K562 (cell line): Measurements from ENCODE around the gene GALNT9. TPM values are rescaled to one million over a fixed set of nuclear protein-coding genes. Genes with fewer than 3 reads are reported as not detected.

Experiments used
- ATAC-seq: fragments of 200-7000 bp; cut with Tn5 transposase; 3 replicates; pipeline ENCODE4 v1.9.1; 2020; ENCODE audit warnings: moderate library complexity
- BruUV-seq: library from RNA; stranded (reverse); fragments of 400-500 nt; replicated peaks from 2 replicates; lab custom pipeline; 2021; lab: Mats Ljungman, UMichigan
- CTCF ChIA-PET: fragments of 300-600 bp; formaldehyde crosslinking; extraction: SDS; loops from one replicate; lab custom pipeline; 2021; ENCODE audit warnings: low intra/inter-chr PET ratio; lab: Yijun Ruan, JAX
- POLR2A ChIA-PET: fragments of 300-600, 350-650 bp; sonication (Branson Sonifier 250); formaldehyde crosslinking; extraction: SDS; loops from one replicate; lab custom pipeline; 2021; ENCODE audit warnings: antibody characterized with exemption, inconsistent platforms; lab: Yijun Ruan, JAX
- DNase-seq, 4 experiments: peaks; one replicate each; pipeline versions ENCODE4 v3.0.0 to v3.0.0-alpha.2; 2011 to 2018; ENCODE audit warnings: low spot score in 3 of 4, mixed read lengths in 3 of 4; ENCODE audit errors: extremely low read depth in 1 of 4
- FAIRE-seq: peaks from 2 replicates; lab custom pipeline; 2011; peaks lifted over from hg19 to GRCh38; lab: Jason Lieb, UNC
- H2AFZ ChIP-seq: 2 replicates; pipeline ENCODE4 v1.6.0; 2011; ENCODE audit warnings: low read depth, low read length, control low read depth, inconsistent platforms
- H3K27ac ChIP-seq: fragments of 200-600 bp; 3 replicates; pipeline ENCODE4 v1.8.0; 2011; ENCODE audit warnings: low read depth, mild to moderate bottlenecking, control low read depth, inconsistent platforms, low read length, moderate library complexity, mixed read lengths; ENCODE audit errors: extremely low read depth
- H3K27me3 ChIP-seq, 2 experiments: fragments of 300-600 bp in 1 of 2; 2 replicates in 1 of 2; 3 replicates in 1 of 2; pipeline versions ENCODE4 v1.6.0 to v1.8.0; 2011; ENCODE audit warnings: inconsistent platforms in 2 of 2, low read length in 2 of 2, mild to moderate bottlenecking in 1 of 2, mixed read lengths in 1 of 2, moderate library complexity in 1 of 2; ENCODE audit not compliant: control insufficient read depth in 2 of 2, insufficient read depth in 2 of 2
- H3K36me3 ChIP-seq: fragments of 300-600 bp; 3 replicates; pipeline ENCODE4 v1.8.0; 2011; ENCODE audit warnings: mild to moderate bottlenecking, low read length, inconsistent platforms; ENCODE audit not compliant: control insufficient read depth, insufficient read depth
- H3K4me1 ChIP-seq, 2 experiments: fragments of 200-600 bp in 1 of 2; replicated peaks in 1 of 2; 2 replicates in 1 of 2; 3 replicates in 1 of 2; pipeline versions ENCODE4 v1.5.1 to v1.8.0; 2011; ENCODE audit warnings: inconsistent platforms in 2 of 2, low read length in 2 of 2, mild to moderate bottlenecking in 1 of 2, mixed read lengths in 1 of 2, moderate library complexity in 1 of 2; ENCODE audit not compliant: control insufficient read depth in 2 of 2, insufficient read depth in 2 of 2
- H3K4me2 ChIP-seq: 2 replicates; pipeline ENCODE4 v1.6.1; 2011; ENCODE audit warnings: low read length, control low read depth, inconsistent platforms, mixed read lengths; ENCODE audit not compliant: insufficient read depth
- H3K4me3 ChIP-seq: fragments of 200-600 bp; sonication (generic), shearing (Covaris generic); 2 replicates; pipeline ENCODE4 v1.5.1; 2016; ENCODE audit warnings: control low read depth, inconsistent platforms
- H3K79me2 ChIP-seq: fragments of 200-600 bp; 3 replicates; pipeline ENCODE4 v1.8.0; 2011; ENCODE audit warnings: low read length, inconsistent platforms; ENCODE audit not compliant: control insufficient read depth, insufficient read depth
- H3K9ac ChIP-seq, 2 experiments: 2 replicates each; pipeline versions ENCODE4 v1.6.0 to v1.6.1; 2011; ENCODE audit warnings: low read depth in 2 of 2, low read length in 2 of 2, control low read depth in 1 of 2, inconsistent platforms in 1 of 2, mild to moderate bottlenecking in 1 of 2, mixed read lengths in 1 of 2; ENCODE audit not compliant: insufficient read depth in 1 of 2
- H3K9me1 ChIP-seq: one replicate; pipeline ENCODE4 v1.6.0; 2011; ENCODE audit warnings: inconsistent platforms, mild to moderate bottlenecking, low read length, moderate library complexity; ENCODE audit not compliant: control insufficient read depth, insufficient read depth
- H3K9me3 ChIP-seq: replicated peaks from 2 replicates; pipeline ENCODE4 v1.5.1; 2011; ENCODE audit warnings: low read depth, low read length, inconsistent platforms; ENCODE audit not compliant: control insufficient read depth, insufficient read depth
- H4K20me1 ChIP-seq: replicated peaks from 2 replicates; pipeline ENCODE4 v1.6.1; 2011; ENCODE audit warnings: low read length, inconsistent platforms, mixed read lengths; ENCODE audit not compliant: control insufficient read depth, insufficient read depth
- ELK1 ChIP-seq: sonication (generic); formaldehyde crosslinking; IDR thresholded peaks from 2 replicates; pipeline ENCODE4 v1.8.1; 2022; ENCODE audit warnings: missing genetic modification reagents
- NR4A1 ChIP-seq, 2 experiments: fragments of 250-450 bp in 1 of 2; fragments of 450-650 bp in 1 of 2; sonication (Bioruptor Pico) in 1 of 2; IDR thresholded peaks; 2 replicates each; pipeline versions ENCODE4 v1.4.0 to v1.6.1; 2016 to 2020; ENCODE audit warnings: mild to moderate bottlenecking in 2 of 2, missing compliant biosample characterization in 1 of 2, missing genetic modification characterization in 1 of 2, moderate library complexity in 1 of 2
- POLR2G ChIP-seq: fragments of 200-400 bp; formaldehyde crosslinking; IDR thresholded peaks from 2 replicates; pipeline ENCODE4 v1.6.1; 2017; ENCODE audit warnings: low read depth, mild to moderate bottlenecking, antibody characterized with exemption, low read length, moderate library complexity
- RBBP5 ChIP-seq: fragments of 200-600 bp; sonication (generic); IDR thresholded peaks from 2 replicates; pipeline ENCODE4 v1.6.1; 2012; ENCODE audit warnings: borderline replicate concordance, mild to moderate bottlenecking, low read length, control low read depth, inconsistent platforms; ENCODE audit not compliant: insufficient read depth, poor library complexity, severe bottlenecking
- XRCC5 ChIP-seq: fragments of 200-400 bp; formaldehyde crosslinking; IDR thresholded peaks from 2 replicates; pipeline ENCODE4 v1.6.1; 2017; ENCODE audit warnings: low read depth, mild to moderate bottlenecking, low read length
- ZNF449 ChIP-seq: fragments of 250-450 bp; sonication (Bioruptor Pico); IDR thresholded peaks from 2 replicates; pipeline ENCODE4 v1.8.0; 2022; ENCODE audit warnings: moderate library complexity, mild to moderate bottlenecking, inconsistent platforms
- ZNF644 ChIP-seq: fragments of 200-800 bp; sonication (Bioruptor generic); IDR thresholded peaks from 2 replicates; pipeline ENCODE4 v1.6.1; 2016; ENCODE audit warnings: low read depth, missing genetic modification characterization, missing compliant biosample characterization
- WGBS: fragments of 100-300 bp; shearing (Covaris generic); methylation state at CpG from one replicate; pipeline ENCODE4 v1.1.6; 2016; ENCODE audit warnings: low coverage, mixed read lengths; ENCODE audit not compliant: insufficient coverage; ENCODE audit errors: missing lambda C conversion rate; 5-methylcytosine and 5-hydroxymethylcytosine counted together
- in situ Hi-C: fragments of 300-500 bp; cut with MboI; formaldehyde crosslinking; loops from 4 replicates; pipeline ENCODE4 v1.15.0; 2018; ENCODE audit warnings: inconsistent platforms, mixed read lengths
- intact Hi-C: fragments of 100-400 bp; cut with micrococcal nuclease; formaldehyde crosslinking; loops from 2 replicates; pipeline ENCODE4 v1.14.2; 2022
- polyA plus RNA-seq, 8 experiments: library from polyadenylated mRNA; depleted of rRNA in 4 of 8; stranded (reverse) in 5 of 8; unstranded in 3 of 8; fragments of >200 nt; fragmentation: Nextera tagmentation in 2 of 8; fragmentation: Illumina TruSeq in 1 of 8; extraction: Ambion mirVana in 2 of 8; extraction: Trizol in 1 of 8; gene quantifications; 2 replicates each; pipeline versions ENCODE4 v1.2.1 to v1.2.3, GENCODE V29; 2011 to 2014; ENCODE audit warnings: inconsistent platforms in 1 of 8, missing spikeins in 1 of 8
- total RNA-seq, 7 experiments: library from RNA; depleted of rRNA in 6 of 7; stranded (reverse); fragments of >200 nt in 6 of 7; fragmentation: Illumina TruSeq in 2 of 7; extraction: Trizol in 2 of 7; gene quantifications; 2 replicates each; pipeline versions ENCODE4 v1.2.1 to v1.2.3, GENCODE V29; 2011 to 2021; ENCODE audit warnings: low replicate concordance in 1 of 7

GALNT9 gene
- total and polyA plus RNA-seq, 9 of the 15 experiments (the other 6 are each of a cell fraction or from before 2014, with no cell fraction given): not detected

GRCh38 chr12:132154341-132154761 is 175.0 kb downstream of the GALNT9 start:
- Histone ChIP-seq H3K79me2 (no peaks in the 10 kb centered on the region), H3K27ac (no peak overlapping the region), H3K4me2 (no peak overlapping the region), H4K20me1 (no peaks in the 10 kb centered on the region; the same call in 1 of the 2 replicates), H3K4me3 (no peak overlapping the region), H3K9ac (peak overlapping the region in 1 of 2 experiments; percentile 3; a peak in 1 of 4 replicates), H3K9me3 (peaks cover 23% of the 10 kb centered on the region), H2AFZ (no peak overlapping the region), H3K9me1 (no peaks in the 10 kb centered on the region), H3K4me1 (peaks cover 0 to 33% of the 10 kb centered on the region in 2 experiments; a peak in 2 of 5 replicates), H3K27me3 (no peaks in the 10 kb centered on the region; a peak in 1 of 5 replicates), H3K36me3 (peaks cover 48% of the 10 kb centered on the region)
- CTCF ChIA-PET: interaction anchor here (0.7 kb wide), 1 partner anchor 767 kb away, joined by 3 read pairs; no protein-coding TSS in a partner anchor
- POLR2A ChIA-PET: no interaction called here
- TF ChIP-seq POLR2G (peak; percentile 34; the same call in 1 of the 2 replicates), XRCC5 (no peak)
- ATAC-seq: peak; percentile 7; the same call in 1 of the 3 replicates
- DNase-seq: no peak
- in situ Hi-C loops: no loop called here
- intact Hi-C loops: loop anchor here (10.0 kb wide), 2 partner anchors 60 to 260 kb away; no protein-coding TSS in a partner anchor
- no peak for FAIRE-seq
- no TSS peak for BruUV-seq
- WGBS: 79% methylated on average over 17 of the region's 21 CpGs

- H3K9me3 ChIP-seq: peaks cover 23% of the 10 kb centered on the region
- no TSS peak for BruUV-seq
- ATAC-seq: peak; percentile 99
- no peak overlapping the region for H3K27ac ChIP-seq
- ChIA-PET CTCF (interaction anchor here (0.7 kb wide), 1 partner anchor 768 kb away, joined by 3 read pairs; no protein-coding TSS in a partner anchor), POLR2A (interaction anchor here (0.7 kb wide), 1 partner anchor 260 kb away, joined by 5 read pairs; no protein-coding TSS in a partner anchor)
- peak overlapping the region in 1 of 2 experiments; percentile 3; a peak in 1 of 4 replicates for H3K9ac ChIP-seq
- H3K36me3 ChIP-seq: peaks cover 48% of the 10 kb centered on the region
- FAIRE-seq: no peak
- intact Hi-C loops (loop anchor here (10.0 kb wide), 2 partner anchors 61 to 261 kb away; no protein-coding TSS in a partner anchor), in situ Hi-C loops (no loop called here)
- H4K20me1 ChIP-seq: no peaks in the 10 kb centered on the region; the same call in 1 of the 2 replicates
- WGBS: 49% methylated on average over 26 of the region's 41 CpGs
- H3K9me1 ChIP-seq: no peaks in the 10 kb centered on the region
- no peaks in the 10 kb centered on the region; a peak in 1 of 5 replicates for H3K27me3 ChIP-seq
- no peaks in the 10 kb centered on the region for H3K79me2 ChIP-seq
- peaks cover 0 to 27% of the 10 kb centered on the region in 2 experiments; a peak in 2 of 5 replicates for H3K4me1 ChIP-seq
- DNase-seq: peak; percentile 58 to 71 (median 64)
- no peak overlapping the region for H3K4me3 ChIP-seq
- no peak overlapping the region for H2AFZ ChIP-seq
- no peak overlapping the region for H3K4me2 ChIP-seq
- no peak for TF ChIP-seq ZNF644
- TF ChIP-seq ZNF449 (CRISPR knock-in tag): no peak
- TF ChIP-seq ELK1 (CRISPR knock-in tag): no peak
- TF ChIP-seq RBBP5: no peak
- no peak for TF ChIP-seq NR4A1 (CRISPR knock-in tag; IDR thresholded peaks at IDR 0.05)
- no peak for TF ChIP-seq NR4A1 (tag; IDR thresholded peaks at IDR 0.05)
Measured at GRCh38 chr12:132153501-132154340, 175.7 kb downstream of the GALNT9 start.
